HG03460 (cell line): Measurements from ENCODE around the gene NDNF.

ENCODE experiments used
- ATAC-seq: cut with Tn5 transposase; IDR thresholded peaks from one replicate; pipeline ENCODE4 v1.9.1; 2021; ENCODE audit not compliant: unreplicated experiment

Gene NDNF

DNA sequence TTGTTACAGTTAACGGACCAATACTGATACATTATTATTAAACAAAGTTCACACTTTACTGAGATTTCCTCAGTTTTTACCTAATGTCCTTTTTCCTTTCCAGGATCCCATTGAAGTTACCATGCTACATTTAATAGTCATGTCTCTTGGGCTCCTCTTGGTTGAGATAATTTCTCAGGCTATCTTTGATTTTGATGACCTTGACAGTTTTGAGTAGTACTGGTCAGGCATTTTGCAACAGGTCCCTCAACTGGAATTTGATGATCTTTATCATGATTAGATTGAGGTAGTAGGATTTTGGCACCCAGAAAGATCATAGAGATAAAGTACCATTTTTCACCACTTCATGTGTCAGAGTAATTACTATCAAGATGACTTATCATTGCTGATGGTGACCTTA lies 53.8 kb downstream of the NDNF start:
- ATAC-seq, result no peak

DNA sequence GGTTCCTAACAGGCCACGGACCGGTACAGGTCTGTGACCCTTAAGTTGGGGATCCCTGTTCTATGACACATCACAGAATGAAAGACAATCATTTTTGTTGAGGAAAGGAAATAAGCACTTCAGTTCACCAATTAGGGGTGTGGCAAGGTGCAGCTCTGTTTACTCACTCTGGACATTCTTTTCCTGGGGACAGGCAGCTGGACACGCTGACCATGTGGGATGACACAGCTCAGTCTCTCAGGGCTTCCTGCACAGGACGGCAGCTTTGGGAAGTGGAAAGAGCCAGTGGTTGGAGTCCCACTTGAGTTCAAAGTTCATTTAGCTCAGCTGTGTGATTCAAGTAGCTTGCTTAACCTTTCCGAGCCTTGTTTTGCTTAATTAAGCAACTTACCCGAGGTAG lies 55.7 kb downstream of the NDNF start:
- ATAC-seq, result no peak

GRCh38 chr4:121015421-121015820 lies 56.9 kb downstream of the NDNF start:
- no peak for ATAC-seq

GRCh38 chr4:121014544-121014943 lies 57.8 kb downstream of the NDNF start:
- ATAC-seq, result no peak

GRCh38 chr4:121011780-121012340 lies 60.5 kb downstream of the NDNF start:
- no peak for ATAC-seq

GRCh38 chr4:121011138-121011537 lies 61.2 kb downstream of the NDNF start:
- ATAC-seq, result no peak

GRCh38 chr4:121009578-121010478 lies 62.5 kb downstream of the NDNF start:
- no peak for ATAC-seq

DNA sequence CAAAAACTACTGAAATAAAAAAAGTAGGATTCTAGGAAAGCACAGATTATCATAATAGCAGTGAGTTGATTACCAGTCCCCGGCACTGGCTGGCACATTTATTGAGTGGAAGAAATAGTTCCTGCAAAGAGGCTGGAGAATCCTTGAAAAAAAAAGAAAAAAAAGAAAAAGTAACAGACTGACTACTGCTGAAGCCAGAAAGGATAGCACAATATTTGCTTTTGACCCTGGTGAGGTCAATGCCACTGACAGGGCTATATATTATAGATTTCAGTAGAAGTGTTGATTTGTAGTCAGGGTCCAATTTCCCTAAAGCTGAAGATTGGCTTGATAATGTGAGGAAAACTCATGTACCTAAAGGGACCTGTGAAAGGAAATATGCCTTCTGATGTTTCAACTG lies 64.7 kb downstream of the NDNF start:
- no peak for ATAC-seq

DNA sequence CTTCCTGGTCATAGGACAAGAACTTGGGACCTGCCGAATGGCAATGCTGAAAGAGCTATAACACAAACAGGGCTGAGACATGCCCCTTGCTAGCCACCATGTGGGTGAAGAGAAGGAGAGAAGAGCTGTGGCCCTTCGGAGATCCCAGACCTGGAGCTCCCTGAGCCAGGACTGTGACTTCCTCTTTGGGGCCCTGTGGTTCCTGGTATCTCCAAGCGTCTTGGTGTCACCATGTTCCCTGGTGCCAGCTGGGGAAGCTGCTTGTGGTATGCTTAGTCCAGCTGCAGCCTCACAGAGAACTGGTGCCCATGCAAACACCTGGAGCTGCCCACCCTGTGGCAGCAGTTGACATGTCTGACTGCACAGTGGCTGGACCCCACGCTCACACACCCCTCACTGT lies 68.5 kb downstream of the NDNF start:
- no peak for ATAC-seq

DNA sequence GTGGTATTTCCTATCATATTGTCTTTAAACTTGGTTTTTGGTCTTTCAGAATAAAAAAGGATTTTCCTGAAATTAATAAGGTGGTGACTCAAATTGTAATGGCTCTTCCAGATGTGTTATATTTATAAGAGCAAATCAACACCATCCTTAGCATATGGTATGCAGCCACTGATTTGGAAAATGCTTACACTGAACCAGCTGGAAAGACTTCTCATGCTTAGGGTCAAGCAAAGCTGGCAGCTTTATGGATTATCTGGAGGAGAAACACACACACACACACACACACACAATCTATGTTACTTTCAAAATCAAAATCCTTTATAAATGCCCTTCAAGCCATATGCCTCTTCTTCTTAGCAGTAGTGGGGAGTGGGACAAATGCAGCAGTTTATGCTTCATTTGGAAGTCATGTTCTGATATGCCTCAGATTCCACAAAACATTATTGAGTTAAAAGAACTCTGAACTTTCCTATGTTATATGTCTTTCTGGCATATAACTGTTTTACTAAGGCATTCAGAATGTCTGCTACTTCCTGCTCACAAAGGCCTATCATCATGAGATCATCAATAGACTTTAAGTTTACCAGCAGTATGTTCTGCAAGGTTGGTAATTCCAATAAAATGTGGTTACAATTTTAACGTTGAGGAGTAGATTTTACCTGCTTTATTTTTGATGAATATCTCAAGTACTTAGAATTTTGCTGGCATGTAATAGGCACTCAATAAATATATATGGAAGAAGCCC lies 76.9 kb downstream of the NDNF start:
- ATAC-seq, result no peak

DNA sequence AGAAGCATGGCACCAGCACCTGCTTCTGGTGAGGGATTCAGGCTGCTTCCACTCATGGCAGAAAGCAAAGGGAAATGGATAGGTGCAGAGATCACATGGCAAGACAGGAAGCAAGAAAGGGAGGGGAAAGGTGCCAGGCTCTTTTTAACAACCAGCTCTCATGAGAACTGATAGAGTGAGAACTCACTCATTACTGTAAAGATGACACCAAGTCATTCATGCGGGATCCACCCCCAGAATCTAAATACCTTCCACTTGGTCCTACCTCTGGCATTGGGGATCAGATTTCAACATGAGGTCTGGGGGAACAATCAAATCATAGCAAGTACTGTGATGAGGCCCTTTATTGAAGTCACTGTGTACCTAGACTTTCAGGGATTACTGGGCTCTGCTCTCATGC lies 77.8 kb downstream of the NDNF start:
- no peak for ATAC-seq

GRCh38 chr4:120991885-120992284 lies 80.5 kb downstream of the NDNF start:
- ATAC-seq, result no peak

DNA sequence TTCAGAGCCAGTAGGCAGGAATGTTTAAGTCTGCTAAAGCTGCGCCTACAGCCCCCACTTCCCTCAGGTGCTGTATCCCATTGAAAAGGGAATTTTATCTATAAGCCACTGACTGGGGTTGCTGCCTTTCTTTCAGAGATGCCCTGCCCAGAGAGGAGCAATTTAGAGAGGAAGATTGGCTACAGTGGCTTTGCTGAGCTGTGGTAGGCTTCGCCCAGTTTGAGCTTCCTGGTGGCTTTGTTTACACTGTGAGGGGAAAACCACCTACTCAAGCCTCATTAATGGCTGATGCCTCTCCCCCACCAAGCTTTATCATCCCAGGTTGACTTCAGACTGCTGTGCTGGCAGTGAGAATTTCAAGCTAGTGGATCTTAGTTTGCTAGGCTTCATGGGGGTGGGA lies 82.1 kb downstream of the NDNF start:
- ATAC-seq, result no peak
